PFSK-1 (cell line): Measurements from ENCODE around the gene LTBP2.

Experiments
- FOXP2 ChIP-seq: optimal IDR thresholded peaks from 2 replicates; pipeline ENCODE3; 2011; ENCODE audit warnings: borderline replicate concordance, control low read depth, inconsistent platforms; ENCODE audit not compliant: insufficient read depth; ENCODE audit errors: extremely low read length, extremely low read depth
- SIN3A ChIP-seq: IDR thresholded peaks from 2 replicates; pipeline ENCODE4 v1.6.1; 2012; ENCODE audit warnings: mild to moderate bottlenecking, low read length, moderate library complexity, borderline replicate concordance; ENCODE audit not compliant: insufficient read depth
- TAF1 ChIP-seq: IDR thresholded peaks from 2 replicates; pipeline ENCODE4 v1.6.1; 2012; ENCODE audit warnings: low read length, control low read depth, borderline replicate concordance; ENCODE audit not compliant: insufficient read depth
- TF ChIP-seq, protein P1 (sequence below), 2 experiments: IDR thresholded peaks; 2 replicates each; pipeline versions ENCODE4 v1.6.1 to v1.8.0; 2011 to 2012; ENCODE audit warnings: low read depth in 2 of 2, low read length in 2 of 2, control low read depth in 1 of 2, inconsistent platforms in 1 of 2, mild to moderate bottlenecking in 1 of 2, moderate library complexity in 1 of 2; ENCODE audit not compliant: insufficient read depth in 1 of 2

DNA sequence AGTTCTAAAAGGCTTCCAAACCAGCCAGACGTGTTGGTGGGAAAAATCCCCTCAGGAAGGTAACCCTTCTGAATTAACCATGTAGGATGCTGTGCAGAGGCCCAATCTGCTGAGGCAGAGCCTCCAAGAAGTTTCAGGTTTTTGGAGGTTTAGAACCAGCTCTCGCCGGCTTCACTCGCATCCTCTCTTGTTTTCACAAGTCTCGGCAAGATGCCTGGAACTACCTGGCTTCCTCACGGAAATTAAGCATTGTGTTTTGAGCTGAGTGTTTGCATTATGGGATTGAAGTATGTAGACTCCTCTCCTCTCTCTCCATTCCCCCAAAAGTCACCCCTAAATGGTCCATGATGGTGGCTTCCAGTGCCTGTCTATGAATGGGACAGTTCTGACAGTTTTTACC is 20.6 kb downstream of the LTBP2 start:
- no peak for TF ChIP-seq TAF1
- TF ChIP-seq FOXP2 = no peak
- no peak for TF ChIP-seq SIN3A
- TF ChIP-seq, protein P1, sequence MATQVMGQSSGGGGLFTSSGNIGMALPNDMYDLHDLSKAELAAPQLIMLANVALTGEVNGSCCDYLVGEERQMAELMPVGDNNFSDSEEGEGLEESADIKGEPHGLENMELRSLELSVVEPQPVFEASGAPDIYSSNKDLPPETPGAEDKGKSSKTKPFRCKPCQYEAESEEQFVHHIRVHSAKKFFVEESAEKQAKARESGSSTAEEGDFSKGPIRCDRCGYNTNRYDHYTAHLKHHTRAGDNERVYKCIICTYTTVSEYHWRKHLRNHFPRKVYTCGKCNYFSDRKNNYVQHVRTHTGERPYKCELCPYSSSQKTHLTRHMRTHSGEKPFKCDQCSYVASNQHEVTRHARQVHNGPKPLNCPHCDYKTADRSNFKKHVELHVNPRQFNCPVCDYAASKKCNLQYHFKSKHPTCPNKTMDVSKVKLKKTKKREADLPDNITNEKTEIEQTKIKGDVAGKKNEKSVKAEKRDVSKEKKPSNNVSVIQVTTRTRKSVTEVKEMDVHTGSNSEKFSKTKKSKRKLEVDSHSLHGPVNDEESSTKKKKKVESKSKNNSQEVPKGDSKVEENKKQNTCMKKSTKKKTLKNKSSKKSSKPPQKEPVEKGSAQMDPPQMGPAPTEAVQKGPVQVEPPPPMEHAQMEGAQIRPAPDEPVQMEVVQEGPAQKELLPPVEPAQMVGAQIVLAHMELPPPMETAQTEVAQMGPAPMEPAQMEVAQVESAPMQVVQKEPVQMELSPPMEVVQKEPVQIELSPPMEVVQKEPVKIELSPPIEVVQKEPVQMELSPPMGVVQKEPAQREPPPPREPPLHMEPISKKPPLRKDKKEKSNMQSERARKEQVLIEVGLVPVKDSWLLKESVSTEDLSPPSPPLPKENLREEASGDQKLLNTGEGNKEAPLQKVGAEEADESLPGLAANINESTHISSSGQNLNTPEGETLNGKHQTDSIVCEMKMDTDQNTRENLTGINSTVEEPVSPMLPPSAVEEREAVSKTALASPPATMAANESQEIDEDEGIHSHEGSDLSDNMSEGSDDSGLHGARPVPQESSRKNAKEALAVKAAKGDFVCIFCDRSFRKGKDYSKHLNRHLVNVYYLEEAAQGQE (IDR thresholded peaks at IDR 0.05; ENCODE audit: insufficient read depth in 1 of 2, low read depth in 2 of 2, low read length in 2 of 2) = no peak
